Stimulated activated CD4-positive, alpha-beta T cell treated with anti-CD3 and anti-CD28 coated beads, Interleukin-4, amount 100 ng/mL, for 1 hour (primary cell): Measurements from ENCODE around the gene AGFG1.
A peak's percentile ranks its signal among the peaks of the same experiment; 100 is the strongest.

Source experiments
- DNase-seq: peaks from one replicate; pipeline ENCODE4 v3.0.0-alpha.2; 2020

Gene AGFG1, protein sequence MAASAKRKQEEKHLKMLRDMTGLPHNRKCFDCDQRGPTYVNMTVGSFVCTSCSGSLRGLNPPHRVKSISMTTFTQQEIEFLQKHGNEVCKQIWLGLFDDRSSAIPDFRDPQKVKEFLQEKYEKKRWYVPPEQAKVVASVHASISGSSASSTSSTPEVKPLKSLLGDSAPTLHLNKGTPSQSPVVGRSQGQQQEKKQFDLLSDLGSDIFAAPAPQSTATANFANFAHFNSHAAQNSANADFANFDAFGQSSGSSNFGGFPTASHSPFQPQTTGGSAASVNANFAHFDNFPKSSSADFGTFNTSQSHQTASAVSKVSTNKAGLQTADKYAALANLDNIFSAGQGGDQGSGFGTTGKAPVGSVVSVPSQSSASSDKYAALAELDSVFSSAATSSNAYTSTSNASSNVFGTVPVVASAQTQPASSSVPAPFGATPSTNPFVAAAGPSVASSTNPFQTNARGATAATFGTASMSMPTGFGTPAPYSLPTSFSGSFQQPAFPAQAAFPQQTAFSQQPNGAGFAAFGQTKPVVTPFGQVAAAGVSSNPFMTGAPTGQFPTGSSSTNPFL

DNA sequence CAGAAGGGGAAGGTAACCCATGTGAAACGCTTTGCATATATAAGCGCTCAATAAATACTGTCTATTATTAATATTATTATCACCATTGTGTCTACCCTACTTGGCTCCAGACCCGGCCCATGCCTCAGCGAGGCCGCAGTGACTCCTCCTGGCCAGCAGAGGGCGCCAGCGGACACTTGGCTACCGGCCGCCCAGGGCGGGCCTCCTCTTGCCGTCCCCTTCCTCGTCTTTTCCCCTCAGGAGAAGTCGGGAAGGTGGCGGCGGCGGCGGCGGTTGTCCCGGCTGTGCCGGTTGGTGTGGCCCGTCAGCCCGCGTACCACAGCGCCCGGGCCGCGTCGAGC lies at the start of gene AGFG1:
Gene AGFG1, plus strand, starts transcription at position 233 of the 341 bp plus-strand sequence. CDS start 266 bp downstream, outside the sequence.
- DNase-seq: peak; percentile 89

DNA sequence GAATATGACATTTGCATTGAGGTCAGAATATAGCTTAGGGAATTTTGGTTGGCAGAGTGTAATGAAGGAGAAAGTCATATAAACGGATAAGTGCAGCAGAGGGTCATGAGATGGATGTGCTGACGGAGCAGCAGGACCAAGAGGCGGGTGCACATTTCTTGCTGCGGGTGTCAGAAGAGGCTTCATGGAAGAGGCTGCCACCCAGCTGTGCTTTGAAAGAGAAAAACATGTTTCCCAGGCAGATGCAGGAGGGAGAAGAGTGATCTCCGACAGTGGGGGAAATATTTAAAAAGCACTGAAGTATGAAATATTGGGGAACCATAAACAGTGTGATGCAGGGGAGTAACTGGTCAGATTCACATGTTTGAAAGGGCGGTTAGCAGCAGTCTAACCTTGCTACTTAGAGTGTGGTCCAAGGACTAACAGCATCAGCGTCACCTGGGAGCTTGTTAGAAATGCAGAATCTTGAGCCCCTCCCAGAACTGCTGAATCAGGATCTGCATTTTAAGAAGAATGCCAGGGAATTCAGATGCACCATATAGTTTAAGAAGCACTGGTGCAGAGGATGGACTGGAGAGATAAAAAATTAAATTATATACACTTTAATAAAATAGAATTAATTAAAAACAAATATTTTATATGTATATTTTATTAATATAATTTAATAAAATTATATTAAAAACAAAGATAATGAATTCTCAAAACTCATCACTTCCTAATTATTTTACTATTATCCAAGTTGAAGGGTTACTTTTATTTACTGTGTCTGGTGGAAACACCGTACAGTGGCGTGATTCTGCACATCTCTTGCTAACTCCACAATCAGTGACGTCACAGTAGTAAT lies 48.1 kb upstream of the AGFG1 start:
- no peak for DNase-seq

DNA sequence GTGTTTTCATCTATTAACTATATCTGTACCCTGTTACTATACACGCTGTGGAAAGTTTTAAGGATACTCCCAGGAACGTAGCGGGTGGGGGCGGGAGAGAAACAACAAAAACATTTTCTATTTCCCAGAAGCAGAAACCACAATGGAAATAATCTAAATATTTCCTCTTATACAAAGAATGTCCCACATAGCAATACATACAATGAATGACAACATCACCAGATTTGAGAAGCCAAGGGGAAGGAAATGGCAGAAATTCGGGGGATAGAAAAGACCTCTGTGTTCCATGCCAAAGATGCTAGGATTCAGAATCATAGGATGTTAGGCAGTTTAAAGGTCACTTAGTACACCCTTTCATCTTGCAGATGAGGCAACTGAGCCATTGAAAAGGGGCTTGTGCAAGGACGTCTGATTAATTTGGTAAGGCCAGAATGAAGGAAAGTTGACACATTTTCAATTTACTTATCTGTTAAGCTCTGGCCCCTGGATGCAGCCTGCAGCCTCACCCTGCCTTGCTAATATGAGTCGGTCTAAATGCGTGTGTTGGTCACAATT lies 43.1 kb upstream of the AGFG1 start:
- no peak for DNase-seq

DNA sequence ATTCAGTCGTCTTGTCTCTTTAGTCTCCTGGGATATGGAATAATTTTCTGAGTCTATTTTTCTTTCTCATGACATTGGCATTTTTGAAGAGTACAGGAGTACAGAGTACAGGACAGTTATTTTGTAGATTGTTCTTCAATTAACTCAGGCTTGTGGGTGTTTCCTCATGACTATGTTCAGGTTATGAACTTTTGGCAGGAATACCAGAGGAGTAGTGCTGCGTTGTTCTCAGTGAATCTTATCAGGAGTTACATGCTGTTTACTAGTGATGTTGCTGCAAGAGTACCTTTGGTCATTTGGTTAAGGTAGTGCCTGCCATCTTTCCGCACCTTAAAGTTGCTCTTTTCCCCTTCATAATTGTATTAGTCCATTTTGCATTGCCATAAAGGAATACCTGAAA lies 41.3 kb upstream of the AGFG1 start:
- no peak for DNase-seq

DNA sequence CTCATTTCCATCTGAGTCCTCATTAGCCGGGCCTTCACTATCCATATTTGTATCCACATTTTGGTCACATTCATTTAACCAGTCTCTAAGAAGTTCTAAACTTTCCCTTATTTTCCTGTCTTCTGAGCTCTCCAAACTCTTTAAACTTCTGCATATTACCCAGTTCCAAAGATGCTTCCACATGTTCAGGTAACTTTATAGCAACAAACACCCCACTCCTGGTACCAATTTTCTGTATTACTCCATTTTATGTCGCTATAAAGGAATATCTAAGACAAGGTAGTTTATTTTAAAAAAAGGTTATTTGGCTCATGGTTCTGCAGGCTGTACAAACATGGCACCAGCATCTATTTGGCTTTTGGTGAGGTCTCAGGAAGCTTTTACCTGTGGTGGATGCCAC lies 38.8 kb upstream of the AGFG1 start:
- no peak for DNase-seq

DNA sequence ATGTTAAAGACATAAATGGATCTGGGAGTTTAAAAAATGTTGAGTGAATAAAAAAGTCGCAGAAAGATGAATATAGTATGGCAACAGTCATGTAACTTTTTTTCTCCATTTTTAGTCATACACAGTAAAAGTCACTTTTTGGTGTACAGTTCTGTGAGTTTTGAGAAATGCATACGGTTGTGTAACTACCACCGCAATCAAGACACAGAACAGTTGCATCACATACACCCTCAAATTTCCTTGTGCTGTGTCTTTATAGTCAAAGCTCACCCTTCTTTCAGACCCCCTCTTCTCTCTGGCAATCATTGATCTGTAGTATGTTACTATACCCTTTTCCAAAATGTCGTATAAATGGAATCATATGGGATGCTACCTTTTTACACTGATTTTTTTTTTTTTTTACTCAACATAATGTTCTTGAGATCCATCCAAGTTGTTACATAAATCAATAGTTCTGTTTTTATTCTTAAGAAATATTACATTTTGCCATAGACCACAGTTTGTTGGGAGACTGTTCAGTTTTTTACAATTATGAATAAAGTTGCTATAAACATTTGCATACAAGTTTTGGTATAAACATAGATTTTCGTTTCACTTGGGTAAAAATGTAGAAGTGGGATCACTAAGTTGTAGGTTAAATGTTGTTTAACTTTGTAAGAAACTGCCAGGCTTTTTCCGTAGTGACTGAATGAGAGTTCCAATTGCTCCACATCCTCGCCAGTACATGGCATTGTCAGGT lies 35.4 kb upstream of the AGFG1 start:
- DNase-seq: no peak

DNA sequence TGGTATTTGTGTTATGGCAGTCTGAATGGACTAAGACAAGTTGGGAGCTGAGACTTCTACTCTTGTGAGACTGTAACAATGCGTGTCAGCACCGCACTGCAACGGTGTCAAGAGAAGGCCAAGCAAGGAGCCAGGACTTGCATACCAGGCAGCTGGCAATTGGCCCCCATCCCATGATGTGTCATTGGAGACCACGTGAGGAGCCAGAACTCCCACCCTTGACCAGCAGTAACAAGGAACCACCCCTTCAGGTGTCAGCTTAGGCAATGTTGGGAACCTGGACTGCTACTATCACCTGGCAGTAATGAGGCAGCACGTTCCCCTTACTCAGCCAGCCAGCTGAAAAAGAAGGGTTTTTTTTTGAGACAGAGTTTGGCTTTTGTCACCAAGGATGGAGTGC lies 32.7 kb upstream of the AGFG1 start:
- no peak for DNase-seq

DNA sequence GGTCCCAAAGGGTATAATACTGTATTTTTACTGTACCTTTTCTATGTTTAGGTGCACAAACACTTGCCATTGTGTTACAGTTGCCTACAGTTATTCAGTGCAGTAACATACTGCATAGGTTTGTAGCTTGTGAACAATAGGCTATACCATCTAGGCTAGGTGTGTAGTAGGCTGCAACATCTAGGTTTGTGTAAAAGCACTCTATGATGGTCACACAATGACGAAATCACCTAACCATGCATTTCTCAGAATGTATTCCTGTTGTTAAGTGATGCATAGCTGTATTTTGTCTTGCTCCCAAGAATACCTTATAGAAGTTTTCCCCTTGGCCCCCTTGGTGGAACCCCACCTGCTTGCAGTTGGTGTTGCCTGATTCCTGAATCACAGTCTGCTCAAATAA lies 29.3 kb upstream of the AGFG1 start:
- DNase-seq: no peak

DNA sequence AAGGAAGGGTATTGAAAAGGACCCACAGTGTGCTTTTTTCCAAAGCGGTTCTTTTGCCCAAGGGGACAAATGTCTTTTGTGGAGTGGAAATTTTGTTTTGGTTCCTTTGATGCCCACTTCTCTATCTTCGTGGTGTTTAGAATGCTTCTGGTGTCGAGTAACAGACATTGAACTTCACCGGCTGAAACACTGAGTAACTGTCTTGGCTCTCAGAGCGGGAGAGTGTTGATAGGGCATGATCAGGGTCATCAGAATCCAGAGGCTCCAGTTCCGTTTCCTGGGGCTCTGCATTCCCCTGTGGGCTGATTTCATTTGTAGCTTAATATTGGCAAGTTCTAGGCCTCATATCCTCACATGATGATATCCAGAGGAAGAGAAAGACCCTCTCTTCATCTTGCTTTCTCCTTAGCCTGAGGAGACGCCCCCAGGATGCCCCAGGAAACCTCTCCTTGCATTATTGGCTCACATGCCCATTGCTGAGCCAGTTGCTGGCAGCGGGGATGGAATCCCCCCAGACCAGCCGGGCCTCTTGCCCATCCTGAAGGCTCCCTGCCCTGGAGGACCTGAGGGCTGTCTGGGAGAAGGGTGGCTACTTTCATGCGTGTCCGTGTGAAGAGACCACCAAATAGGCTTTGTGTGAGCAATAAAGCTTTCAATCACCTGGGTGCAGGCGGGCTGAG lies 27.9 kb upstream of the AGFG1 start:
- DNase-seq: no peak

DNA sequence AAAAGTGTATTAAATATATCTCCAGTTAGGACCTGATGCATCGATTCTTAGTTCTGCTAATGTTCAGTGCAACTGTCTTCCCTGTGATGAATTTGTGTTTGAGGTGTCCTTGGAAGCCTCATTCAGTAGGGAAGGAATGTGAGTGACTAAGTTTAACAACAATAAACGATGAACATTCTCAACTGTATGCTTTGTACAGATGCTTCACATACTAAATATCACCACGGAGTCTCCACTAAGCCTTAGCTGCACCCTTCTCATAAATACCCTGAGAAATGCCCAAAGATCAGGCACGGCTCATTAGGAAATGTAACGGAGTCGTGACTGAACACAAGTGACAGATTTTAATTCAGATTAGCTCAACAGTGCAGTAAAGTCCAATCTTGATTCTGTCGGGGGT lies 24.4 kb upstream of the AGFG1 start:
- no peak for DNase-seq

DNA sequence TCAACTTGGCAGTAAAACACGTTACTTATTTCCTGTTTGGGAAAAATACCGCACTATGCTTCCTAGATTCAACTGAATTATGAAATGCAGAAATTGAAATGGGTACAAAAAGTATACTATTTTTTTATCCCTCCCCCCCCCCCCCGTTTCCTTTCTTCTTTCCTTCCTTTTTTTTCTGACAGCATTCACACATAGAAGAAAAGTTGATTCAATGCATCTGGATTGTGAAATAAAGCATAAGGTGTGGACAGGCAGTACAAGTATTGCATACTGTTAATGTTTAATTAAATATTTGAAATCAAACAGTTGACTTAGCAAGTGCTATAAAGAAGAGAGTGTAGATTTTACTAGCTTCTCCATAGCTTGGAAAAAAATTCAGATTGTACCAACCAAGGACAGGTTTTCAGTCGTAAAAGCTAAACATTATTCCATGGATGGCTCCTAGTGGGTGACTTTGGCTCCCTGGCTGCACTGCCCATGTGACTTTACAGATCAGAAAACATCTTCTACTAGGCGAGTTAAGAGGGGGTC lies 21.6 kb upstream of the AGFG1 start:
- DNase-seq: no peak

DNA sequence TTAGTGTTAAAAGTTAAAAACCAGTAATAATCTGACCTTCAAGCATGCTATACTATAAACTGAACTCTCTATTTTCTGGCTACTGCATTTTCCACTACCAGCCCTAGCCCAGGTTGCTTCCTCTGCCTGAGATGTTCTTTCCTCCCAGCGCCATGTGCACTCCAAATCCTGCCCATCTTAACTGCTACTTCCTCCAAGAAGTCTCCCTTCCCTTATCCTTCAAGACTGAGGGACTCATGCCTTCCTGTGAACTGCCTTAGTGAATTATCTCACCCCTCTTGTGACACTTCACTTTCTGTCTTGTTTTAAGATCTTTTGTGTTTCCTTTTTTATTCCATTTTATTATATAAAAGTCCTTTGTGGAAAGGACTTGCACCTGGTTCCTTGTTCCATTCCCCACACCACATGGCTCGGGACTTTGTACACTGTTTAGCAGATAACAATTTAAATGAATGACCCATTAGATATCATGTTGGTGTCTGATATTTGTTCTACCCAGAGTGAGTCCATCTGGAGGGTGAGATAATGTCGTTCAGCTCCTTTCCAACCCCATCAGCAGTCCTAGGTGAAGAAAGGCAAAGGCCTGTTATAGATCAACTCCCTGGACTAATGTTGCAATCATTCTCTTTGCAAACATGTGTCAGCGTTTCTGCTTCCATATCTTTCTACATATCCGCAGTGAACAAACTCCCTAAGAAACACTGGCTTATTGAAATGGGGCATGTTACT lies 20.9 kb upstream of the AGFG1 start:
- no peak for DNase-seq

DNA sequence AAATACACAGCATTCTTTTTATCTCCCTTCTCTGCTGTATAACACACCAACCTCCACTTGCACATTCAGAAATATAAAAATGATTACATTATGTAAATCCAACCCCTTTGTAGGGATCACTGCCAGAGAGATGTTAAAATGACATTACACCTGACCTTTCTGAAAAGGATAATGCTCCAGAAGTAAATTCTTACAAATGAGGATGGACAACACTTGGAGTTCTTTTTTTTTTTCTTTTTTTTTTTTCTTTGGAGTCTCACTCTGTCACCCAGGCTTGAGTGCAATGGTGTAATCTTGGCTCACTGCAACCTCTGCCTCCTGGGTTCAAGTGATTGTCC lies 20.3 kb upstream of the AGFG1 start:
- no peak for DNase-seq

DNA sequence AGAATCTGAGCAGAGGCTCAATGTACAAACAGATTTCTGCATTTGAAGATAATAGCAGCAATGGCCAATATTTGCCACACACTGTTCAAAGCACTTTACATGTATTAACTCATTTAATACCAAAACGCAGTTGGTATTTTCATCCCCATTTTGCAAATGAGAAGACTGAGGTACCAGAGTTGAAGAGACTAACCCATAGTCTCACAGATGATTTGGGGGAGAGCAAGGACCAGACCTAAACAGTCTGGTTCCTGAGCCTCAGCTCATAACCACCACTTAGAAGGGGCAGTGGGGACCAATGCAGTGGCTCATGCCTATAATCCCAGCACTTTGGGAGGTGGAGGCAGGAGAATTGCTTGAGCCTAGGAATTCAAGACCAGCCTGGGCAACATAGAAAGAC lies 18.1 kb upstream of the AGFG1 start:
- DNase-seq: no peak

DNA sequence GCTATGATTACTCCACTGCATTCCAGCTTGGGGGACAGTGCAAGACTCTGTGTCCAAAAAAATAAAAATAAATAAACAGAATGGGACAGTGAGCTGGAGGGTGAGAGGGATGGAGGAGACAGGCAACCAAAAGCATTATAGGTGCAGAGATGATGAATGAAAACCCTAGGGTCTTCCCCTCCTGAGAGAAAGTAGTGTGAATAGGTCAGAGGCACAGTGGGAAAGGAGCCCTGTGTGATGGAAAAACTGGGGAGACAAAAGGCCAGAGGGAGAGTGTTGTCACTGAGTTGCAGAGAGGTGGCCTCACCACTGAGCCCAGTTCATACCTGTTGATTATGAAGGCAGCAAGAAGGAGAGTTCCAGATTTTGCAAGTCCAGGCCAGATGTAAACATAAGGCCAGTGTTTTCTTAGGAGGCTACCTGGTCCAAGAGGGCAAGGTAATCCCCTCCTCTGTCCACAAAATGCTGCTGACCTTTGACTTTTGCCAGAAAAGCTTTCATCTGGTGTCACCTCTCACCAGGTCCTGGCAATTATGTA lies 17.6 kb upstream of the AGFG1 start:
- DNase-seq: no peak

DNA sequence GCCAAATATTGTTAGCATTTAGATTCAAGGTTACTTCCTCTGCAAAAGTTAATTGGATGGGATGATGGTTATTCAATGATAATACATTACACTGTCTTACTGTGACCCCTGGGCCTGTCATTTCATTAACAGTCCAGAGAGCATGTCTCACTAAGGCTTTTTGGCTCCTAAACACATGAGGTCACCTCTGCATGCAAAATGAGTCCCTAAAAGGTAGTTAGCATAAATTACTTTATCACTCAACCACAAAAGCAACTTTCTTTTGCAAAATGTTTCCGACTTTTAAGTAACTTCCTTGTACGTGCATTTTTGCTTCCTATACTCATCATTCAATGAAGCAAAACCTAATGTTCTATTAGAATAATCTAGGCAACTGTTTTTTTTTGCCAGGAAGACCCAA lies 16.8 kb upstream of the AGFG1 start:
- no peak for DNase-seq

DNA sequence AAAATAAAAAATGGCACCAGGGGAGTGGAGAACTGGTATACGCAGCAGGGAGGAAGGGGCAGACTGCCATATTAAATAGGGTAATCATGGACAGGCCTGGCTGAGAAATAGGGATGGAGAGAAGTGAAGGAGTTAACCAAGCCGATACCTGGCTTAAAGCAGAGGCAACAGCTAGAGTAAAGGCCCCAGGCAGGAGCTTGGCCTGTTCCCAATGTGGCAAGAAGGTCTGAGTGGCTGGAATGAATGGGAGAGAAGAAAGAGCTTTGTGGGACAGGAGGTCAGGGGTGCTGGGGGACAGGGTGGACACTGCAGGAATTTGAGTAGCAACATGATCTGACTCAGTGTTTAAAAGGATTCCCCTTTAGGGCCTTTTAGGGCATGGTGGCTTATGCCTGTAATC lies 15.9 kb upstream of the AGFG1 start:
- DNase-seq: no peak

DNA sequence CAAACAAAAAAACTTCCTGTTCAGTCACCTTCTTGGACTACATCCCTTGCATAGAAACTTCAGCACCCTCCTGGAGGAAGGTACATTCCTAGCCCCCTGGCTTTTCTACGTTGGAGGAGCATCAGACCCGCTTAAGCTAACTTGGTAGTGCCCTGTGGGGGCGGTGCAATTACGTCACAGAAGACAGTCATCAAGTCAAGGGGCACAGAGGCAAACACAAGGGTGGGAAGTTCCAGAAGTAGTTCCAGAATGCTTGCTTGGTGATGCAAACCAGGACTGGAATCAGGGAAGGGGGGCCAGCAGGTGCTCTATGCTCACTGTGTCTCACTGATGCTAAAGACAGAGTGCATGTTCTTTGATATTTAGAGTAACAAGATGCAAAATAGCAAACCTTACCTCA lies 15.2 kb upstream of the AGFG1 start:
- peak; percentile 34 for DNase-seq

DNA sequence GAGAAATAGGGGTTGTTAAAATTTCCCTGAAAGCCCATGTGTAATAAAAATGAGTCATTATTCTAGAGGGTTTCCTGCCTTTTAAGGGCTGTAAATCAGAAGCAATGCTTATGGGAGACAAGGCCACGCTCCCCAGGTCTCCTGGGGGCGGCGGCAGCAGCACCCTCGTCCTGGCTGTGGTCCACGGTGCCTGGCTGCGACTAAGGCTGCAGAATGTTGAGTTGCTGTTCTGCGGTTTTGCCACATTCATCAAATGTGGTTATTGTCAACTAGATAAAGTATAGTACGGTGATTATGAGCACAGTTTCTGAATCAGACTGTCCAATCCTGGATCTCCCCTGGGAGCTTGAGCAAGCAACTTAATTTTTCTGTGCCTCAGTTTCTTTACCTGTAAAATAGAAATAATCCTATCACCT lies 11.9 kb upstream of the AGFG1 start:
- peak; percentile 66 for DNase-seq

DNA sequence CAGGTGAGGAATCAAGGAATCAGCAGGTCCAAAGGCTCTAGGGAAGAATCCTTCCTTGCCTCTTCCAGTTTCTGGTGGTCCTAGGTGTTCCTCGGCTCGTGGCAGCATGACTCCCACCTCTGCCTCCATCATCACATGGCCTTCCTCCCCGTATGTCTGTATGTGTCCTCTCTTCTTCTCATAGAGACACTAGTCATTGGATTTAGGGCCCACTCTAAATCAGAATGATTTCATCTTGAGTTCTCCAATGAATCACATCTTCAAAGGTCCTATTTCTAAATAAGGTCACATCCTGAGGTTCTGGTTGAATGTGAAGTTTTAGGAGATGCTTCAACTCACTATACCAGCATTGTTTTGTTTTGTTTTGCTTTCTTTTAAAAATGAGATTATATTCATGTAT lies 11.1 kb upstream of the AGFG1 start:
- no peak for DNase-seq

DNA sequence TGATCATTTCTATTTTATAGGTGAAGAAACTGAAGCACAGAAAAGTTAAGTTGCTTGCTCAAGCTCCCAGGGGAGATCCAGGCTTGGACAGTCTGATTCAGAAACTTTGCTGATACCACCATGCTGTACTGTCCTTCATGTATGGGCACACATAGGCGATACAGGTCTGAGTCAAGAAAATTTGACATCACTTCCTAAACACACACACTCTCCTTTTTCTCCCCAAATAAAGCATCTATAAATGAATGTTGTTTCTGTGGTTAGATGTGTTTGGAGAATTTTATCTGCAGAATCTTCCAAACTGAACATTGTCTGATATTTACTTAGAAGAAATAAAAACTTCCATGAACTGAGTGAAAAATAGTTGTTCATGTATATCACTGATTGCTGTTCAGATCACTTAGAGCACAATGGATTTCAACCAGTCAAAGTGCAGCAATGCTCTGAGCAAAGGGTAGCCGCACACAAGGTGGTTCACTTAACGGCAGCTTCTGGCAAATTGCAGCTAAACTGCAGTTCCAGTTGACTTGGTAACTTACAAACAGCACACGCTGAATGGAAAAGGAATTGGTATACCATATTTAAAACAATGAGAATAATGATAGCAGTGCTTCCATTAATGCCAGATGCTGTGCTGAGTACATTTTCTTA lies 10.0 kb upstream of the AGFG1 start:
- no peak for DNase-seq
